ENCODE measurements around the gene MTOR.

MTOR gene

GRCh38 chr1:11057477-11057876 is 204.9 kb downstream of the MTOR start:
- no peak overlapping the region for H3K4me3 ChIP-seq (ENCODE audit: low read depth, low read length)
- no peak for TF ChIP-seq CTCF (IDR thresholded peaks at IDR 0.05; ENCODE audit: borderline replicate concordance, insufficient read depth, low read depth, low read length)
